ENCODE results near the gene RPLP1. TPM values are rescaled to one million over a fixed set of nuclear protein-coding genes. Genes with fewer than 3 reads are reported as not detected.

The RPLP1 gene
- polyA plus RNA-seq, 1 donor (not counting 4 experiments of a cell fraction or from before 2014, with no cell fraction given): 755 TPM

GRCh38 chr15:69421498-69421897 lies 31.1 kb upstream of the RPLP1 start:
- no peak for TF ChIP-seq EZH2 (IDR thresholded peaks at IDR 0.05; ENCODE audit: low read length)
- no peak for TF ChIP-seq CTCF (optimal IDR thresholded peaks at IDR 0.05 in 1 of 3, IDR thresholded peaks at IDR 0.05 in 1 of 3, conservative IDR thresholded peaks at IDR 0.05 in 1 of 3; ENCODE audit: extremely low read depth in 1 of 3, insufficient read depth in 2 of 3, low read length in 3 of 3)
- Histone ChIP-seq H3K9ac (ENCODE audit: control insufficient read depth, extremely low read depth, insufficient read depth, low read length) (no peak overlapping the region), H3K4me2 (ENCODE audit: control insufficient read depth, extremely low read depth, insufficient read depth, low read depth, low read length) (peak overlapping the region; percentile 8), H3K4me1 (ENCODE audit: control insufficient read depth, extremely low read depth, insufficient read depth, low read length) (peaks cover 21% of the 10 kb centered on the region), H3K27me3 (ENCODE audit: control insufficient read depth, extremely low read depth, insufficient read depth, low read length) (no peaks in the 10 kb centered on the region), H4K20me1 (ENCODE audit: control insufficient read depth, extremely low read depth, insufficient read depth, low read length) (no peaks in the 10 kb centered on the region), H3K4me3 (ENCODE audit: control insufficient read depth in 2 of 3, extremely low read depth in 1 of 3, insufficient read depth in 2 of 3, low read depth in 1 of 3, low read length in 3 of 3) (no peak overlapping the region), H3K79me2 (ENCODE audit: control insufficient read depth, insufficient read depth, low read length) (peaks cover 33% of the 10 kb centered on the region), H3K36me3 (ENCODE audit: control insufficient read depth in 2 of 2, extremely low read depth in 1 of 2, insufficient read depth in 2 of 2, low read length in 2 of 2) (peaks cover 0 to 34% of the 10 kb centered on the region in 2 experiments), H3K9me3 (ENCODE audit: control insufficient read depth, low read depth, low read length) (no peaks in the 10 kb centered on the region), H2AFZ (ENCODE audit: control insufficient read depth, low read length) (no peak overlapping the region), H3K27ac (ENCODE audit: control insufficient read depth, insufficient read depth, low read length) (no peak overlapping the region), H3K9me1 (ENCODE audit: control insufficient read depth, extremely low read depth, insufficient read depth, low read length) (peaks cover under 1% of the 10 kb centered on the region)
- no peak for DNase-seq (ENCODE audit: low read depth, low spot score)
- dilution Hi-C loops (cut with MboI; ENCODE audit: extremely low pct_ligation_motif_present, low sequenced_read_pairs): no loop called here
- FAIRE-seq: no peak

GRCh38 chr15:69422336-69422895 lies 30.2 kb upstream of the RPLP1 start:
- H3K9me3 ChIP-seq (ENCODE audit: control insufficient read depth, low read depth, low read length): no peaks in the 10 kb centered on the region
- H3K36me3 ChIP-seq (ENCODE audit: control insufficient read depth in 2 of 2, extremely low read depth in 1 of 2, insufficient read depth in 2 of 2, low read length in 2 of 2): peaks cover 0 to 35% of the 10 kb centered on the region in 2 experiments
- no peak overlapping the region for H3K9ac ChIP-seq (ENCODE audit: control insufficient read depth, extremely low read depth, insufficient read depth, low read length)
- TF ChIP-seq CTCF (optimal IDR thresholded peaks at IDR 0.05 in 1 of 3, IDR thresholded peaks at IDR 0.05 in 1 of 3, conservative IDR thresholded peaks at IDR 0.05 in 1 of 3; ENCODE audit: extremely low read depth in 1 of 3, insufficient read depth in 2 of 3, low read length in 3 of 3) (no peak), EZH2 (IDR thresholded peaks at IDR 0.05; ENCODE audit: low read length) (no peak)
- dilution Hi-C loops (cut with MboI; ENCODE audit: extremely low pct_ligation_motif_present, low sequenced_read_pairs): no loop called here
- peak overlapping the region; percentile 17 for H3K4me2 ChIP-seq (ENCODE audit: control insufficient read depth, extremely low read depth, insufficient read depth, low read depth, low read length)
- H3K4me3 ChIP-seq (ENCODE audit: control insufficient read depth in 2 of 3, extremely low read depth in 1 of 3, insufficient read depth in 2 of 3, low read depth in 1 of 3, low read length in 3 of 3): peak overlapping the region in 1 of 3 experiments; percentile 1
- no peaks in the 10 kb centered on the region for H3K9me1 ChIP-seq (ENCODE audit: control insufficient read depth, extremely low read depth, insufficient read depth, low read length)
- no peak overlapping the region for H3K27ac ChIP-seq (ENCODE audit: control insufficient read depth, insufficient read depth, low read length)
- FAIRE-seq (no peak), DNase-seq (ENCODE audit: low read depth, low spot score) (no peak)
- no peak overlapping the region for H2AFZ ChIP-seq (ENCODE audit: control insufficient read depth, low read length)
- no peaks in the 10 kb centered on the region for H3K27me3 ChIP-seq (ENCODE audit: control insufficient read depth, extremely low read depth, insufficient read depth, low read length)
- peaks cover 28% of the 10 kb centered on the region for H3K79me2 ChIP-seq (ENCODE audit: control insufficient read depth, insufficient read depth, low read length)
- peaks cover 21% of the 10 kb centered on the region for H3K4me1 ChIP-seq (ENCODE audit: control insufficient read depth, extremely low read depth, insufficient read depth, low read length)
- H4K20me1 ChIP-seq (ENCODE audit: control insufficient read depth, extremely low read depth, insufficient read depth, low read length): no peaks in the 10 kb centered on the region
